HepG2 (cell line): ENCODE measurements around the gene ADGRG1. TPM values are rescaled to one million over a fixed set of nuclear protein-coding genes. Genes with fewer than 3 reads are reported as not detected.

Experiments used
- CREB1 ChIP-seq, 2 experiments: fragments of 450-650 bp in 1 of 2; IDR thresholded peaks; 2 replicates each; pipeline ENCODE4 v1.6.1; 2016 to 2017; ENCODE audit warnings: control low read depth in 1 of 2, mild to moderate bottlenecking in 1 of 2, missing compliant biosample characterization in 1 of 2, missing genetic modification characterization in 1 of 2
- FOSL2 ChIP-seq: sonication (generic); formaldehyde crosslinking; IDR thresholded peaks from 2 replicates; pipeline ENCODE4 v1.4.0; 2020; ENCODE audit warnings: missing genetic modification reagents
- GLI4 ChIP-seq: sonication (generic); formaldehyde crosslinking; IDR thresholded peaks from 2 replicates; pipeline ENCODE4 v1.5.1; 2020; ENCODE audit warnings: missing genetic modification reagents, mild to moderate bottlenecking, moderate library complexity, borderline replicate concordance
- KAT8 ChIP-seq: IDR thresholded peaks from 2 replicates; pipeline ENCODE4 v1.6.1; 2016; ENCODE audit warnings: missing genetic modification reagents, missing compliant biosample characterization
- MAFG ChIP-seq: sonication (generic); formaldehyde crosslinking; IDR thresholded peaks from 2 replicates; pipeline ENCODE4 v1.5.1; 2020; ENCODE audit warnings: mild to moderate bottlenecking, missing genetic modification reagents
- NFE2L1 ChIP-seq: sonication (generic); formaldehyde crosslinking; IDR thresholded peaks from 2 replicates; pipeline ENCODE4 v1.4.0; 2020; ENCODE audit warnings: missing genetic modification reagents, mild to moderate bottlenecking, borderline replicate concordance
- SP5 ChIP-seq: IDR thresholded peaks from 2 replicates; pipeline ENCODE4 v1.6.1; 2016; ENCODE audit warnings: low read depth, borderline replicate concordance
- ZBTB7A ChIP-seq: sonication (generic); formaldehyde crosslinking; IDR thresholded peaks from 2 replicates; pipeline ENCODE4 v1.8.0; 2022; ENCODE audit warnings: mild to moderate bottlenecking, missing genetic modification reagents
- ZFY ChIP-seq: sonication (generic); formaldehyde crosslinking; IDR thresholded peaks from 2 replicates; pipeline ENCODE4 v1.4.0; 2020; ENCODE audit warnings: missing genetic modification reagents
- ZKSCAN5 ChIP-seq: sonication (generic); formaldehyde crosslinking; IDR thresholded peaks from 2 replicates; pipeline ENCODE4 v1.5.1; 2020; ENCODE audit warnings: mild to moderate bottlenecking, missing genetic modification reagents
- ZNF253 ChIP-seq: sonication (generic); formaldehyde crosslinking; IDR thresholded peaks from 2 replicates; pipeline ENCODE4 v1.8.0; 2022; ENCODE audit warnings: mild to moderate bottlenecking, missing genetic modification reagents, borderline replicate concordance
- ZNF333 ChIP-seq: sonication (generic); formaldehyde crosslinking; IDR thresholded peaks from 2 replicates; pipeline ENCODE4 v1.4.0; 2020; ENCODE audit warnings: mild to moderate bottlenecking, missing genetic modification reagents, borderline replicate concordance
- ZNF33B ChIP-seq: sonication (generic); formaldehyde crosslinking; IDR thresholded peaks from 2 replicates; pipeline ENCODE4 v1.5.1; 2020; ENCODE audit warnings: mild to moderate bottlenecking, missing genetic modification reagents
- ZNF468 ChIP-seq: sonication (generic); formaldehyde crosslinking; IDR thresholded peaks from 2 replicates; pipeline ENCODE4 v1.8.0; 2022; ENCODE audit warnings: mild to moderate bottlenecking, moderate library complexity, missing genetic modification reagents
- ZNF543 ChIP-seq: sonication (generic); formaldehyde crosslinking; IDR thresholded peaks from 2 replicates; pipeline ENCODE4 v1.4.0; 2020; ENCODE audit warnings: mild to moderate bottlenecking, missing genetic modification reagents
- ZNF547 ChIP-seq: sonication (generic); formaldehyde crosslinking; IDR thresholded peaks from 2 replicates; pipeline ENCODE4 v1.5.1; 2020; ENCODE audit warnings: mild to moderate bottlenecking, missing genetic modification reagents
- ZNF558 ChIP-seq: sonication (generic); formaldehyde crosslinking; IDR thresholded peaks from 2 replicates; pipeline ENCODE4 v1.9.0; 2022; ENCODE audit warnings: mild to moderate bottlenecking, missing genetic modification reagents, borderline replicate concordance
- ZNF605 ChIP-seq: sonication (generic); formaldehyde crosslinking; IDR thresholded peaks from 2 replicates; pipeline ENCODE4 v1.8.0; 2022; ENCODE audit warnings: mild to moderate bottlenecking, missing genetic modification reagents
- ZNF660 ChIP-seq: sonication (generic); formaldehyde crosslinking; IDR thresholded peaks from 2 replicates; pipeline ENCODE4 v1.5.1; 2020; ENCODE audit warnings: mild to moderate bottlenecking, low read depth, missing genetic modification reagents, borderline replicate concordance
- polyA plus RNA-seq, 8 experiments: library from polyadenylated mRNA; depleted of rRNA in 3 of 8; stranded (reverse) in 7 of 8; unstranded in 1 of 8; fragments of >200 nt; fragmentation: Illumina TruSeq in 4 of 8; extraction: Trizol in 4 of 8; gene quantifications; 2 replicates each; pipeline versions ENCODE4 v1.2.1 to v1.2.3, GENCODE V29; 2011 to 2016; ENCODE audit warnings: low read depth in 4 of 8, missing spikeins in 1 of 8, mixed read lengths in 1 of 8; ENCODE audit not compliant: insufficient read depth in 1 of 8
- total RNA-seq, 5 experiments: library from RNA; depleted of rRNA; stranded (reverse); fragments of >200 nt; fragmentation: Illumina TruSeq; extraction: Trizol; gene quantifications; 2 replicates each; pipeline ENCODE4 v1.2.3, GENCODE V29; 2016; ENCODE audit warnings: low read depth in 1 of 5
- TF ChIP-seq, protein P1 (sequence below): IDR thresholded peaks from 2 replicates; pipeline ENCODE4 v1.4.0; 2020; ENCODE audit warnings: mild to moderate bottlenecking, missing genetic modification reagents
- TF ChIP-seq, protein P2 (sequence below): sonication (generic); formaldehyde crosslinking; IDR thresholded peaks from 2 replicates; pipeline ENCODE4 v1.4.0; 2020; ENCODE audit warnings: mild to moderate bottlenecking, missing genetic modification reagents
- TF ChIP-seq, protein P3 (sequence below): sonication (generic); formaldehyde crosslinking; IDR thresholded peaks from 2 replicates; pipeline ENCODE4 v1.5.1; 2020; ENCODE audit warnings: mild to moderate bottlenecking, missing genetic modification reagents, moderate library complexity

ADGRG1 gene
- total and polyA plus RNA-seq, 2 of the 13 experiments (the other 11 are each of a cell fraction or from before 2014, with no cell fraction given), result 2.7 to 5.9 TPM

GRCh38 chr16:57677622-57678369 is 49.4 kb downstream of the ADGRG1 start (continued):
- TF ChIP-seq, protein P1, sequence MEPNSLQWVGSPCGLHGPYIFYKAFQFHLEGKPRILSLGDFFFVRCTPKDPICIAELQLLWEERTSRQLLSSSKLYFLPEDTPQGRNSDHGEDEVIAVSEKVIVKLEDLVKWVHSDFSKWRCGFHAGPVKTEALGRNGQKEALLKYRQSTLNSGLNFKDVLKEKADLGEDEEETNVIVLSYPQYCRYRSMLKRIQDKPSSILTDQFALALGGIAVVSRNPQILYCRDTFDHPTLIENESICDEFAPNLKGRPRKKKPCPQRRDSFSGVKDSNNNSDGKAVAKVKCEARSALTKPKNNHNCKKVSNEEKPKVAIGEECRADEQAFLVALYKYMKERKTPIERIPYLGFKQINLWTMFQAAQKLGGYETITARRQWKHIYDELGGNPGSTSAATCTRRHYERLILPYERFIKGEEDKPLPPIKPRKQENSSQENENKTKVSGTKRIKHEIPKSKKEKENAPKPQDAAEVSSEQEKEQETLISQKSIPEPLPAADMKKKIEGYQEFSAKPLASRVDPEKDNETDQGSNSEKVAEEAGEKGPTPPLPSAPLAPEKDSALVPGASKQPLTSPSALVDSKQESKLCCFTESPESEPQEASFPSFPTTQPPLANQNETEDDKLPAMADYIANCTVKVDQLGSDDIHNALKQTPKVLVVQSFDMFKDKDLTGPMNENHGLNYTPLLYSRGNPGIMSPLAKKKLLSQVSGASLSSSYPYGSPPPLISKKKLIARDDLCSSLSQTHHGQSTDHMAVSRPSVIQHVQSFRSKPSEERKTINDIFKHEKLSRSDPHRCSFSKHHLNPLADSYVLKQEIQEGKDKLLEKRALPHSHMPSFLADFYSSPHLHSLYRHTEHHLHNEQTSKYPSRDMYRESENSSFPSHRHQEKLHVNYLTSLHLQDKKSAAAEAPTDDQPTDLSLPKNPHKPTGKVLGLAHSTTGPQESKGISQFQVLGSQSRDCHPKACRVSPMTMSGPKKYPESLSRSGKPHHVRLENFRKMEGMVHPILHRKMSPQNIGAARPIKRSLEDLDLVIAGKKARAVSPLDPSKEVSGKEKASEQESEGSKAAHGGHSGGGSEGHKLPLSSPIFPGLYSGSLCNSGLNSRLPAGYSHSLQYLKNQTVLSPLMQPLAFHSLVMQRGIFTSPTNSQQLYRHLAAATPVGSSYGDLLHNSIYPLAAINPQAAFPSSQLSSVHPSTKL (CRISPR knock-in tag), result peak; percentile 28; the same call in 1 of the 2 replicates
- no peak for TF ChIP-seq ZFY (CRISPR knock-in tag)
- no peak for TF ChIP-seq KAT8 (CRISPR knock-in tag)
- TF ChIP-seq FOSL2 (CRISPR knock-in tag), result peak; percentile 53
- TF ChIP-seq ZNF660 (CRISPR knock-in tag), result no peak
- TF ChIP-seq ZNF558 (CRISPR knock-in tag), result no peak
- no peak for TF ChIP-seq ZNF33B (CRISPR knock-in tag)
- TF ChIP-seq, protein P2, sequence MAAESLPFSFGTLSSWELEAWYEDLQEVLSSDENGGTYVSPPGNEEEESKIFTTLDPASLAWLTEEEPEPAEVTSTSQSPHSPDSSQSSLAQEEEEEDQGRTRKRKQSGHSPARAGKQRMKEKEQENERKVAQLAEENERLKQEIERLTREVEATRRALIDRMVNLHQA (CRISPR knock-in tag), result no peak
- no peak for TF ChIP-seq ZNF547 (CRISPR knock-in tag)
- TF ChIP-seq MAFG (CRISPR knock-in tag), result no peak
- TF ChIP-seq ZNF333 (CRISPR knock-in tag), result no peak
- no peak for TF ChIP-seq SP5 (CRISPR knock-in tag)
- TF ChIP-seq ZNF605 (CRISPR knock-in tag), result no peak
- no peak for TF ChIP-seq ZNF543
- TF ChIP-seq GLI4, result no peak
- TF ChIP-seq ZKSCAN5, result no peak
- peak; percentile 56; the same call in 1 of the 2 replicates for TF ChIP-seq ZNF253 (CRISPR knock-in tag)
- TF ChIP-seq, protein P3, sequence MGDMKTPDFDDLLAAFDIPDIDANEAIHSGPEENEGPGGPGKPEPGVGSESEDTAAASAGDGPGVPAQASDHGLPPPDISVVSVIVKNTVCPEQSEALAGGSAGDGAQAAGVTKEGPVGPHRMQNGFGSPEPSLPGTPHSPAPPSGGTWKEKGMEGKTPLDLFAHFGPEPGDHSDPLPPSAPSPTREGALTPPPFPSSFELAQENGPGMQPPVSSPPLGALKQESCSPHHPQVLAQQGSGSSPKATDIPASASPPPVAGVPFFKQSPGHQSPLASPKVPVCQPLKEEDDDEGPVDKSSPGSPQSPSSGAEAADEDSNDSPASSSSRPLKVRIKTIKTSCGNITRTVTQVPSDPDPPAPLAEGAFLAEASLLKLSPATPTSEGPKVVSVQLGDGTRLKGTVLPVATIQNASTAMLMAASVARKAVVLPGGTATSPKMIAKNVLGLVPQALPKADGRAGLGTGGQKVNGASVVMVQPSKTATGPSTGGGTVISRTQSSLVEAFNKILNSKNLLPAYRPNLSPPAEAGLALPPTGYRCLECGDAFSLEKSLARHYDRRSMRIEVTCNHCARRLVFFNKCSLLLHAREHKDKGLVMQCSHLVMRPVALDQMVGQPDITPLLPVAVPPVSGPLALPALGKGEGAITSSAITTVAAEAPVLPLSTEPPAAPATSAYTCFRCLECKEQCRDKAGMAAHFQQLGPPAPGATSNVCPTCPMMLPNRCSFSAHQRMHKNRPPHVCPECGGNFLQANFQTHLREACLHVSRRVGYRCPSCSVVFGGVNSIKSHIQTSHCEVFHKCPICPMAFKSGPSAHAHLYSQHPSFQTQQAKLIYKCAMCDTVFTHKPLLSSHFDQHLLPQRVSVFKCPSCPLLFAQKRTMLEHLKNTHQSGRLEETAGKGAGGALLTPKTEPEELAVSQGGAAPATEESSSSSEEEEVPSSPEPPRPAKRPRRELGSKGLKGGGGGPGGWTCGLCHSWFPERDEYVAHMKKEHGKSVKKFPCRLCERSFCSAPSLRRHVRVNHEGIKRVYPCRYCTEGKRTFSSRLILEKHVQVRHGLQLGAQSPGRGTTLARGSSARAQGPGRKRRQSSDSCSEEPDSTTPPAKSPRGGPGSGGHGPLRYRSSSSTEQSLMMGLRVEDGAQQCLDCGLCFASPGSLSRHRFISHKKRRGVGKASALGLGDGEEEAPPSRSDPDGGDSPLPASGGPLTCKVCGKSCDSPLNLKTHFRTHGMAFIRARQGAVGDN (CRISPR knock-in tag), result peak; percentile 34; the same call in 1 of the 2 replicates
- TF ChIP-seq NFE2L1, result no peak
- TF ChIP-seq ZBTB7A (CRISPR knock-in tag), result 0 out of 2 replicates have a peak, but pooled peaks have one; percentile 15
- no peak for TF ChIP-seq CREB1 (IDR thresholded peaks at IDR 0.05)
- TF ChIP-seq CREB1 (CRISPR knock-in tag; IDR thresholded peaks at IDR 0.05), result no peak
- no peak for TF ChIP-seq ZNF468 (CRISPR knock-in tag)
